CD4-positive, alpha-beta T cell treated with Interleukin-2 at 100 ng/mL for 4 hours (primary cell): Measurements from ENCODE around the gene FGD5.

Experiments used
- DNase-seq: peaks from one replicate; pipeline ENCODE4 v3.0.0-alpha.2; 2020; ENCODE audit warnings: low spot score

FGD5 gene

GRCh38 chr3:14818804-14819500 lies at the start of gene FGD5:
FGD5 (plus strand) TSS chr3:14818962; CDS start chr3:14819072, 110 bp downstream.
- DNase-seq = no peak

- no peak for DNase-seq
Measured at GRCh38 chr3:14769544-14770325, 49.0 kb upstream of the FGD5 start.

GRCh38 chr3:14770591-14770990 lies 48.2 kb upstream of the FGD5 start:
- DNase-seq = no peak

GRCh38 chr3:14771593-14772497 lies 46.9 kb upstream of the FGD5 start:
- DNase-seq = no peak

- no peak for DNase-seq
Measured at GRCh38 chr3:14772533-14773138, 46.1 kb upstream of the FGD5 start.

GRCh38 chr3:14773281-14773680 lies 45.5 kb upstream of the FGD5 start:
- no peak for DNase-seq

- DNase-seq = no peak
Measured at GRCh38 chr3:14773691-14774128, 45.1 kb upstream of the FGD5 start.

- DNase-seq = no peak
Measured at GRCh38 chr3:14774431-14774830, 44.3 kb upstream of the FGD5 start.

GRCh38 chr3:14775011-14775410 lies 43.8 kb upstream of the FGD5 start:
- no peak for DNase-seq

GRCh38 chr3:14775563-14775962 lies 43.2 kb upstream of the FGD5 start:
- DNase-seq = no peak

- DNase-seq = no peak
Measured at GRCh38 chr3:14779069-14779685, 39.6 kb upstream of the FGD5 start.

- peak; percentile 1 for DNase-seq
Measured at GRCh38 chr3:14780927-14781507, 37.7 kb upstream of the FGD5 start.

GRCh38 chr3:14783480-14784086 lies 35.2 kb upstream of the FGD5 start:
- no peak for DNase-seq

GRCh38 chr3:14784087-14784681 lies 34.6 kb upstream of the FGD5 start:
- no peak for DNase-seq

GRCh38 chr3:14785207-14786155 lies 33.3 kb upstream of the FGD5 start:
- no peak for DNase-seq

- DNase-seq = no peak
Measured at GRCh38 chr3:14786369-14786768, 32.4 kb upstream of the FGD5 start.

GRCh38 chr3:14787630-14788029 lies 31.1 kb upstream of the FGD5 start:
- no peak for DNase-seq

- DNase-seq = no peak
Measured at GRCh38 chr3:14788644-14789043, 30.1 kb upstream of the FGD5 start.

GRCh38 chr3:14789221-14789620 lies 29.5 kb upstream of the FGD5 start:
- no peak for DNase-seq
